Measurements from ENCODE around the gene TFPI.

TFPI gene

DNA sequence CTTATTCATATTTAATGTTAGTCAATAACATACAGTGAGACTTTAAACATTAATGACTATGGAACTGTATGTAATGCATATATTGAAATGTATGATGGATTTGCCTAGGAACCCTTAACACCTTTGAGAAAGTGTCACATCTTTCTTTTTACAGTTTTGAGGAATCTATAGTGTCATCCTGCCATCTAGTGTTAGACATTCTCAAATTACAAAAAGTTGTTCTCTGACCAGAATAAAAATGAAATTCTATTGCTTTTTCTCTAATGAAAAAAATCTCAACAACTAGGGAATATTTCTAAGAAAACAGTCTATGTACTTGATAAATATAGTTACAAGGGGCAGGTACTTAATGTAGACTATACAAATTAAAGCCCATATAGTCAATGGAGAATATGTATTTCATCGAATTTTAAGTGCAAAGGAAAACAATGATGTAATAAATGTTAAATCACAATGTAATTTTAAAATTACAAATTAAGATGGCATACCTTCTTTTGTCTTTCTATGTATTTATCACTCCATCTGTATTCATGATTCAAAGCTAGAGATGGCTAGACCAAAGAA is 101.1 kb downstream of the TFPI start:
- DNase-seq (ENCODE audit: low spot score): peak; percentile 13
- ChIA-PET CTCF (interaction anchor here (0.6 kb wide), 1 partner anchor 124 kb away, joined by 3 read pairs; no protein-coding TSS in a partner anchor), POLR2A (ENCODE audit: low non-redundant PET) (no interaction called here)
- TF ChIP-seq, protein P1, sequence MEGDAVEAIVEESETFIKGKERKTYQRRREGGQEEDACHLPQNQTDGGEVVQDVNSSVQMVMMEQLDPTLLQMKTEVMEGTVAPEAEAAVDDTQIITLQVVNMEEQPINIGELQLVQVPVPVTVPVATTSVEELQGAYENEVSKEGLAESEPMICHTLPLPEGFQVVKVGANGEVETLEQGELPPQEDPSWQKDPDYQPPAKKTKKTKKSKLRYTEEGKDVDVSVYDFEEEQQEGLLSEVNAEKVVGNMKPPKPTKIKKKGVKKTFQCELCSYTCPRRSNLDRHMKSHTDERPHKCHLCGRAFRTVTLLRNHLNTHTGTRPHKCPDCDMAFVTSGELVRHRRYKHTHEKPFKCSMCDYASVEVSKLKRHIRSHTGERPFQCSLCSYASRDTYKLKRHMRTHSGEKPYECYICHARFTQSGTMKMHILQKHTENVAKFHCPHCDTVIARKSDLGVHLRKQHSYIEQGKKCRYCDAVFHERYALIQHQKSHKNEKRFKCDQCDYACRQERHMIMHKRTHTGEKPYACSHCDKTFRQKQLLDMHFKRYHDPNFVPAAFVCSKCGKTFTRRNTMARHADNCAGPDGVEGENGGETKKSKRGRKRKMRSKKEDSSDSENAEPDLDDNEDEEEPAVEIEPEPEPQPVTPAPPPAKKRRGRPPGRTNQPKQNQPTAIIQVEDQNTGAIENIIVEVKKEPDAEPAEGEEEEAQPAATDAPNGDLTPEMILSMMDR (conservative IDR thresholded peaks at IDR 0.05; ENCODE audit: low read depth): peak; percentile 29
- H3K27ac ChIP-seq: no peak overlapping the region

DNA sequence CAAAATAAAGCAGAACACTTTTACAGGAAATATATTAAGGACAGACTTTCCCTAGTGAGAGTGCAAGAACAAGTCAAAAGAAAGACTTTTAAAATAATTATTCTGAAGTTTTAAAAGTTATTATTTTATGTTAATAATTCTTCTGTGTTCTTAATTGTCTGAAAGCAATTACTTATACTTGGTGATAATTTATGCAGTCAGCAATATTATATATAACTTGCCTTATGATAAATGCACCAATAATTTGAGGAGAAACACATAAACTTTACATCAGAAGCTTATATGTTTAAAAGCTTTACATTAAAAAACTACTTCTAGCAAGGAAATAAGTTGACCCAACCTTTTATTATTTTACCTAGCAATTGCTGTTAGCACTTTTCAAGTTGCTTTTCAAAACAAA is 102.7 kb downstream of the TFPI start:
- H3K27ac ChIP-seq: no peak overlapping the region
- ChIA-PET POLR2A (ENCODE audit: low non-redundant PET) (no interaction called here), CTCF (no interaction called here)
- TF ChIP-seq, protein P1 (conservative IDR thresholded peaks at IDR 0.05; ENCODE audit: low read depth): no peak
- no peak for DNase-seq (ENCODE audit: low spot score)

DNA sequence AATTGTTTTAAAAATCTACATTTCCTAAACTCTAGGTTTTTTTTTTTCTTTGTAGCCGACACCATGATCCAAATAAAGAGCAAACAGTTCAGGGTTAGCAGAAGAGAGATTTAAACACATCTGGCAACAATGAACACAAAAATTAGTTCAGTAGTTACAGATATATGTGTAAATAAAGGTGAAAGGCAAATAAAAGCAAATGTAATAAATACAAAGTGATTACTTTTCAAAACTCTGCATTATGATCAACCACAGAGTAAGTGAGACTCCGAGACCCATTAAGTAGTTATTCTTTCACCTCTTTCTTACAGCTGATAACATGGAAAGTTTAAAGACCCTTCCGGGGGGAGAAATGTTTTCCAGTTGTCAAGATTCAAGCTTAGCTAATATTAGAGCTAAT is 106.9 kb downstream of the TFPI start:
- POLR2A ChIA-PET (ENCODE audit: low non-redundant PET): no interaction called here
- CTCF ChIA-PET: interaction anchor here (0.6 to 0.9 kb wide), 2 partner anchors 584 to 1615 kb away, joined by 3 to 4 read pairs; no protein-coding TSS in a partner anchor
- TF ChIP-seq, protein P1 (conservative IDR thresholded peaks at IDR 0.05; ENCODE audit: low read depth): no peak
- DNase-seq (ENCODE audit: low spot score): no peak
- H3K27ac ChIP-seq: no peak overlapping the region

DNA sequence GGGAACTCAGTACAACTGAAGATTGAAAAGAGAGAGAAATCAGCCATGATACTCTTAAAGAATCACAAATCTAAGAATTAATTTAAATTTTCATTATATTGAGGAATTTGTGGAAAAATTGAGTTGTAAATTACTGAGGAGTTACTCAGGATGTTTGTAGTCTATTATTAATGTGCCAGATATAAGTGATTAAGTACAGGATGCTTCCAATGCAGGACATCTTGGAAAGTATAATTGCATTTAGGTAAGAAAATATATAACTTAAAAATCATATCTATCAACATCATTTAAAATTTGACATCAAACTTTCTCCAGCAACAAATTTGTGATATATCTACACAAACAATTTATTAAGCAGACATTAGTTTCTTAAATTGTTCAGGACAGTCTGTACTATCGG is 107.5 kb downstream of the TFPI start:
- DNase-seq (ENCODE audit: low spot score): no peak
- ChIA-PET POLR2A (ENCODE audit: low non-redundant PET) (no interaction called here), CTCF (no interaction called here)
- TF ChIP-seq, protein P1 (conservative IDR thresholded peaks at IDR 0.05; ENCODE audit: low read depth): no peak
- H3K27ac ChIP-seq: no peak overlapping the region

DNA sequence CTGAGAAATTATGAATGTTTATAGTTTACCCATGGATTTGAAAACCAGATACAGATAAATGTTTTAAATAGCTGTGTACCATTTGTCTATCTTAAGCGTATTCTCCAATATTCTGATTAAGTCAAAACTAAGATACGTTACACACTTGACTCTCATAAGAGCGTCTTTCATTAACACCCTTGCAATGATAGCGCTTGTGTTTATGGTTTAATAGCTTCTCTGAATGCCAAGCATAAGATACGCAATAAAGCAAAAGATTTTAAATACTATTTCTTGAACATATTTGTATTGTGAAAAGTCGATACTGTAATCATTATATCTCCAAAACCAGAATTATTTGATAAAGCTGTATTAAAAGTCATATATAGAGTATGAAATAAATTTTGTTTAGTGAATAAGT is 109.2 kb downstream of the TFPI start:
- ChIA-PET POLR2A (ENCODE audit: low non-redundant PET) (no interaction called here), CTCF (interaction anchor here (0.6 kb wide), 1 partner anchor 15 kb away, joined by 3 read pairs; no protein-coding TSS in a partner anchor)

DNA sequence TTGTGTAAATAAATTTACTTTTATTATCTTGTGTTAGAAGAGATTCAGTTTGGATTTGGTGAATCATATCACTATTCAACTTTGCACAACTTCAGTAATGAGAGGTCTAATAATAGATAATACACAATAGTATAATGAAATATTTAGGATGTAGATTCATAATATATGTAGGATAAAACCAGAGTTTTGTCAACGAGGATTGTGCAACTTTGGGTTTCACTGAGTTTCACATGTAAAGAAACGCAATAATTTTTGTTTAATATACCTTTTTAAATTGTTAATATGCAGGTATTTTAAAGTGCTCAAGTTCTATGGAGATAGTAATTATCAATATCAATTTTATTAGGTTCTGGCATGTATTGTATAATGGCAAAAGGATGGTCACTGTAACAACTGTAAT is 111.5 kb downstream of the TFPI start:
- DNase-seq (ENCODE audit: low spot score): no peak
- CTCF ChIA-PET: interaction anchor here (0.7 kb wide), 1 partner anchor 35 kb away, joined by 3 read pairs; no protein-coding TSS in a partner anchor
- TF ChIP-seq, protein P1 (conservative IDR thresholded peaks at IDR 0.05; ENCODE audit: low read depth): no peak
- POLR2A ChIA-PET (ENCODE audit: low non-redundant PET): no interaction called here
- H3K27ac ChIP-seq: no peak overlapping the region

More for the DNA sequence above, 109.2 kb downstream of the TFPI start:
- TF ChIP-seq, protein P1 (conservative IDR thresholded peaks at IDR 0.05; ENCODE audit: low read depth): no peak
- H3K27ac ChIP-seq: no peak overlapping the region
- DNase-seq (ENCODE audit: low spot score): no peak

All from RWPE1 (cell line).